ENCODE results near the gene BMPR1B. TPM values are rescaled to one million over a fixed set of nuclear protein-coding genes. Genes with fewer than 3 reads are reported as not detected.

BMPR1B gene
- 21.1 TPM for total RNA-seq
- 10 to 100 TPM in 5 of 8 donors, 1 to 10 TPM in 3; 6.6 to 12.2 (median 11.3) TPM for polyA plus RNA-seq (ENCODE audit: insufficient read depth in 1 of 8, insufficient read length in 8 of 8, low replicate concordance in 1 of 8)
- long read RNA-seq, donor 1, result 0 reads
- long read RNA-seq, donor 2, result 0 reads
- long read RNA-seq, donor 3, full-length matches to known transcripts, result 3 of 3 reads
- long read RNA-seq, donor 3, partial matches to known transcripts, result 0 of 3 reads
- long read RNA-seq, donor 3, other reads (novel, unspliced or antisense), result 0 of 3 reads
- long read RNA-seq, donor 4, result 0 reads
- long read RNA-seq, donor 5, full-length matches to known transcripts, result 1 of 1 reads
- long read RNA-seq, donor 5, partial matches to known transcripts, result 0 of 1 reads
- long read RNA-seq, donor 5, other reads (novel, unspliced or antisense), result 0 of 1 reads
- long read RNA-seq, donor 6, result 0 reads
- long read RNA-seq, donor 7, partial matches to known transcripts, result 0 of 1 reads
- long read RNA-seq, donor 7, other reads (novel, unspliced or antisense), result 0 of 1 reads
- long read RNA-seq, donor 8, result 0 reads
- long read RNA-seq, donor 9, full-length matches to known transcripts, result 1 of 1 reads
- long read RNA-seq, donor 9, partial matches to known transcripts, result 0 of 1 reads
- long read RNA-seq, donor 9, other reads (novel, unspliced or antisense), result 0 of 1 reads
- long read RNA-seq, donor 10, result 0 reads
- long read RNA-seq, donor 11, full-length matches to known transcripts, result 2 of 2 reads
- long read RNA-seq, donor 11, partial matches to known transcripts, result 0 of 2 reads
- long read RNA-seq, donor 11, other reads (novel, unspliced or antisense), result 0 of 2 reads

- peak; percentile 88 for DNase-seq
- H3K4me1 ChIP-seq (ENCODE audit: control insufficient read depth, insufficient read depth, low read length), result no peaks in the 10 kb centered on the region
- no peaks in the 10 kb centered on the region for H3K9me3 ChIP-seq (replicated peaks; ENCODE audit: control insufficient read depth, low read depth, low read length)
- WGBS (ENCODE audit: insufficient coverage), result under 1% methylated on average over 54 of the region's 77 CpGs
- no peaks in the 10 kb centered on the region for H3K36me3 ChIP-seq (ENCODE audit: control insufficient read depth, insufficient read depth, low read length)
- H3K4me3 ChIP-seq (ENCODE audit: low read length), result peak within 1 kb of the TSS; percentile 66
- H3K27ac ChIP-seq (ENCODE audit: low read length), result peak within 1 kb of the TSS; percentile 76
- H3K27me3 ChIP-seq (ENCODE audit: control insufficient read depth, insufficient read depth, low read length), result peaks cover 11% of the 10 kb centered on the region
These were observed at the start of gene BMPR1B for GRCh38 chr4:94757192-94758140. Gene BMPR1B (plus strand): TSS chr4:94757955. CDS start chr4:95104425, 346,470 bp downstream.

DNA sequence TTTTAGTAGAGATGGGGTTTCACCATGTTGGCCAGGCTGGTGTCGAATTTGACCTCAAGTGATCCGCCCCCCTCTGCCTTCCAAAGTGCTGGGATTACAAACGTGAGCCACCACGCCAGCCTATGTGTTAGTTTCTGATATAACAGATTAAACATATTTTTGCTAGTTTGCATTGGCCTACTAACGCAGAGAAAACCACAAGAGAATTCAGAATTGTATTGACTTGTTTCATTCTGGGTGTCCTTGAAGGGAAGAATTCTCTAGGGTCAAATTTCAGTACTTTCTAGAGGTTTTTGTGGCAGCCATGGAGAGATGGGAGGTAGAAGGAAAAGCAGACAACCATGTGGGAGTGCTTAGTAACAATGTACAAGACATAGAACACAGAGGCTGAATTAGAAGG is 46.1 kb upstream of the BMPR1B start:
- Histone ChIP-seq H3K9me3 (replicated peaks; ENCODE audit: control insufficient read depth, low read depth, low read length) (no peaks in the 10 kb centered on the region), H3K27ac (ENCODE audit: low read length) (no peak overlapping the region), H3K4me1 (ENCODE audit: control insufficient read depth, insufficient read depth, low read length) (no peaks in the 10 kb centered on the region), H3K4me3 (ENCODE audit: low read length) (no peak overlapping the region), H3K27me3 (ENCODE audit: control insufficient read depth, insufficient read depth, low read length) (no peaks in the 10 kb centered on the region), H3K36me3 (ENCODE audit: control insufficient read depth, insufficient read depth, low read length) (no peaks in the 10 kb centered on the region)
- no peak for DNase-seq
- no CpG with 5 or more reads among the region's 5 CpGs for WGBS (ENCODE audit: insufficient coverage)

GRCh38 chr4:94714365-94715160 is 43.2 kb upstream of the BMPR1B start:
- DNase-seq, result peak; percentile 12
- WGBS (ENCODE audit: insufficient coverage), result no CpG with 5 or more reads among the region's 5 CpGs
- Histone ChIP-seq H3K36me3 (ENCODE audit: control insufficient read depth, insufficient read depth, low read length) (no peaks in the 10 kb centered on the region), H3K27me3 (ENCODE audit: control insufficient read depth, insufficient read depth, low read length) (no peaks in the 10 kb centered on the region), H3K4me1 (ENCODE audit: control insufficient read depth, insufficient read depth, low read length) (no peaks in the 10 kb centered on the region), H3K4me3 (ENCODE audit: low read length) (no peak overlapping the region), H3K9me3 (replicated peaks; ENCODE audit: control insufficient read depth, low read depth, low read length) (no peaks in the 10 kb centered on the region), H3K27ac (ENCODE audit: low read length) (no peak overlapping the region)

DNA sequence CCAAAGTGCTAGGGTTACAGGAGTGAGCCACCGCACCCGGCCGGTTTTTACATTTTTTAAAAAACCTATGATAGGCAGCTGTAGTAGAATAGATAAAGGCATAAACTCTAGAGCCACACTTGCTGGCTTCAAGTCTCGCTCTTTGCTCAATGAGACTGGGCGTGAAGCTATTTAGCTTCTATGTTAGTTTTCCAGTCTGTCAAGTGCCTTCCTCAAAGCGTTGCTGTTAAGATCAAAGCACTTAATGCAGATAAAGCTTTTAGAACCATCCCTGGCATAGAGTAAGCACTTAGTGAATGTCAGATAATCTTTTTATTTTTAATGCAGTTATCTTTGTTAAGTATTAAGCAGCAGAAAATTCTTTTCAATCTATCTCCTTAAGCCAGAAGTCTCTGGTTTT is 42.0 kb upstream of the BMPR1B start:
- H3K27me3 ChIP-seq (ENCODE audit: control insufficient read depth, insufficient read depth, low read length), result no peaks in the 10 kb centered on the region
- H3K4me1 ChIP-seq (ENCODE audit: control insufficient read depth, insufficient read depth, low read length), result no peaks in the 10 kb centered on the region
- H3K4me3 ChIP-seq (ENCODE audit: low read length), result no peak overlapping the region
- no peaks in the 10 kb centered on the region for H3K36me3 ChIP-seq (ENCODE audit: control insufficient read depth, insufficient read depth, low read length)
- 95% methylated on average over 2 of the region's 6 CpGs for WGBS (ENCODE audit: insufficient coverage)
- H3K9me3 ChIP-seq (replicated peaks; ENCODE audit: control insufficient read depth, low read depth, low read length), result no peaks in the 10 kb centered on the region
- DNase-seq, result no peak
- no peak overlapping the region for H3K27ac ChIP-seq (ENCODE audit: low read length)

DNA sequence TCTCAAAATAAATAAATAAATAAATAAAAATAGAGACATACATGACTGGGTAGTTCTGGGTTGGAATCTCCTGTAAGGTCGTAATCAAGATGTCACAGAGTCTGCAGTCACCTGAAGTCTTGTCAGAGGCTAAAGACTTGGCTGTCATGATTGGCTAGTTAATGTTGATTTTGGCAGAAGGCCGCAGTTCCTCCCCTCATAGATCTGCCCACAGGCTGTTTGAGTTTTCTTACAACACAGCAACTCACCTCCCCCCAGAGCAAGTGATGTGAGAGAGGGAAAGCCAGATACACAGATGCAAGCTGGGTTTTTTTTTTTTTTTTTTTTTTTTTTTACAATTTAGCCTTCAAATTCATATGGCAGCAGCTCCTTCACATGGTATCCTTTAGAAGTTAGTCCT is 36.4 kb upstream of the BMPR1B start:
- Histone ChIP-seq H3K9me3 (replicated peaks; ENCODE audit: control insufficient read depth, low read depth, low read length) (no peaks in the 10 kb centered on the region), H3K36me3 (ENCODE audit: control insufficient read depth, insufficient read depth, low read length) (no peaks in the 10 kb centered on the region), H3K4me1 (ENCODE audit: control insufficient read depth, insufficient read depth, low read length) (no peaks in the 10 kb centered on the region), H3K4me3 (ENCODE audit: low read length) (no peak overlapping the region), H3K27ac (ENCODE audit: low read length) (no peak overlapping the region), H3K27me3 (ENCODE audit: control insufficient read depth, insufficient read depth, low read length) (no peaks in the 10 kb centered on the region)
- DNase-seq, result no peak
- WGBS (ENCODE audit: insufficient coverage), result no CpG with 5 or more reads among the region's 2 CpGs

- no peak overlapping the region for H3K27ac ChIP-seq (ENCODE audit: low read length)
- H3K4me3 ChIP-seq (ENCODE audit: low read length), result no peak overlapping the region
- 52% methylated on average over 2 of the region's 2 CpGs for WGBS (ENCODE audit: insufficient coverage)
- H3K27me3 ChIP-seq (ENCODE audit: control insufficient read depth, insufficient read depth, low read length), result no peaks in the 10 kb centered on the region
- H3K4me1 ChIP-seq (ENCODE audit: control insufficient read depth, insufficient read depth, low read length), result no peaks in the 10 kb centered on the region
- no peaks in the 10 kb centered on the region for H3K9me3 ChIP-seq (replicated peaks; ENCODE audit: control insufficient read depth, low read depth, low read length)
- H3K36me3 ChIP-seq (ENCODE audit: control insufficient read depth, insufficient read depth, low read length), result no peaks in the 10 kb centered on the region
- DNase-seq, result no peak
These were observed 35.5 kb upstream of the BMPR1B start for GRCh38 chr4:94722270-94722669.

GRCh38 chr4:94722748-94723147 is 35.0 kb upstream of the BMPR1B start:
- Histone ChIP-seq H3K9me3 (replicated peaks; ENCODE audit: control insufficient read depth, low read depth, low read length) (no peaks in the 10 kb centered on the region), H3K4me1 (ENCODE audit: control insufficient read depth, insufficient read depth, low read length) (no peaks in the 10 kb centered on the region), H3K27ac (ENCODE audit: low read length) (no peak overlapping the region), H3K36me3 (ENCODE audit: control insufficient read depth, insufficient read depth, low read length) (no peaks in the 10 kb centered on the region), H3K27me3 (ENCODE audit: control insufficient read depth, insufficient read depth, low read length) (no peaks in the 10 kb centered on the region), H3K4me3 (ENCODE audit: low read length) (no peak overlapping the region)
- peak; percentile 31 for DNase-seq
- WGBS (ENCODE audit: insufficient coverage), result no CpG with 5 or more reads among the region's 2 CpGs

- peak; percentile 68 for DNase-seq
- Histone ChIP-seq H3K27ac (ENCODE audit: low read length) (no peak overlapping the region), H3K4me1 (ENCODE audit: control insufficient read depth, insufficient read depth, low read length) (no peaks in the 10 kb centered on the region), H3K4me3 (ENCODE audit: low read length) (no peak overlapping the region), H3K9me3 (replicated peaks; ENCODE audit: control insufficient read depth, low read depth, low read length) (no peaks in the 10 kb centered on the region), H3K27me3 (ENCODE audit: control insufficient read depth, insufficient read depth, low read length) (no peaks in the 10 kb centered on the region), H3K36me3 (ENCODE audit: control insufficient read depth, insufficient read depth, low read length) (no peaks in the 10 kb centered on the region)
- no CpG with 5 or more reads among the region's 3 CpGs for WGBS (ENCODE audit: insufficient coverage)
These were observed 33.6 kb upstream of the BMPR1B start for GRCh38 chr4:94724016-94724790.
